GM19395 (cell line): ENCODE results near the gene TIMP3.

Source experiments
- ATAC-seq: cut with Tn5 transposase; IDR thresholded peaks from one replicate; pipeline ENCODE4 v1.9.1; 2021; ENCODE audit warnings: mild to moderate bottlenecking, moderate library complexity; ENCODE audit not compliant: unreplicated experiment

The TIMP3 gene

GRCh38 chr22:32877196-32877595 is 75.7 kb downstream of the TIMP3 start:
- ATAC-seq = no peak

GRCh38 chr22:32879550-32879949 is 78.0 kb downstream of the TIMP3 start:
- ATAC-seq = no peak

GRCh38 chr22:32880061-32880460 is 78.6 kb downstream of the TIMP3 start:
- no peak for ATAC-seq

GRCh38 chr22:32880505-32880892 is 79.0 kb downstream of the TIMP3 start:
- no peak for ATAC-seq

- no peak for ATAC-seq
Measured at GRCh38 chr22:32880893-32881596, 79.5 kb downstream of the TIMP3 start.

- ATAC-seq = no peak
Measured at GRCh38 chr22:32882360-32882755, 80.9 kb downstream of the TIMP3 start.

- ATAC-seq = no peak
Measured at GRCh38 chr22:32882774-32883530, 81.4 kb downstream of the TIMP3 start.

- no peak for ATAC-seq
Measured at GRCh38 chr22:32887324-32887980, 85.9 kb downstream of the TIMP3 start.

- no peak for ATAC-seq
Measured at GRCh38 chr22:32888976-32889375, 87.5 kb downstream of the TIMP3 start.

- ATAC-seq = no peak
Measured at GRCh38 chr22:32896891-32897290, 95.4 kb downstream of the TIMP3 start.

- no peak for ATAC-seq
Measured at GRCh38 chr22:32897400-32897799, 95.9 kb downstream of the TIMP3 start.

GRCh38 chr22:32900886-32901635 is 99.6 kb downstream of the TIMP3 start:
- ATAC-seq = no peak

GRCh38 chr22:32901925-32902324 is 100.4 kb downstream of the TIMP3 start:
- ATAC-seq = no peak

- ATAC-seq = no peak
Measured at GRCh38 chr22:32903507-32903906, 102.0 kb downstream of the TIMP3 start.

- ATAC-seq = no peak
Measured at GRCh38 chr22:32904044-32904443, 102.5 kb downstream of the TIMP3 start.

- ATAC-seq = no peak
Measured at GRCh38 chr22:32905400-32905799, 103.9 kb downstream of the TIMP3 start.

GRCh38 chr22:32909581-32910428 is 108.3 kb downstream of the TIMP3 start:
- ATAC-seq = no peak

- no peak for ATAC-seq
Measured at GRCh38 chr22:32910429-32910772, 108.9 kb downstream of the TIMP3 start.

- no peak for ATAC-seq
Measured at GRCh38 chr22:32911503-32911902, 110.0 kb downstream of the TIMP3 start.
